NCI-H2171 treated with DMSO at 0.1 percent for 48 hours (cell line): ENCODE results near the gene TEP1.
"Not testable (repeated sequence)": the region's sequence is repeated elsewhere in the genome, so short reads cannot be mapped to it uniquely, and the experiment has no call there.

Experiments
- DNase-seq: peaks from one replicate; lab custom pipeline; 2025; lab: John Stamatoyannopoulos, UW

The TEP1 gene

DNA sequence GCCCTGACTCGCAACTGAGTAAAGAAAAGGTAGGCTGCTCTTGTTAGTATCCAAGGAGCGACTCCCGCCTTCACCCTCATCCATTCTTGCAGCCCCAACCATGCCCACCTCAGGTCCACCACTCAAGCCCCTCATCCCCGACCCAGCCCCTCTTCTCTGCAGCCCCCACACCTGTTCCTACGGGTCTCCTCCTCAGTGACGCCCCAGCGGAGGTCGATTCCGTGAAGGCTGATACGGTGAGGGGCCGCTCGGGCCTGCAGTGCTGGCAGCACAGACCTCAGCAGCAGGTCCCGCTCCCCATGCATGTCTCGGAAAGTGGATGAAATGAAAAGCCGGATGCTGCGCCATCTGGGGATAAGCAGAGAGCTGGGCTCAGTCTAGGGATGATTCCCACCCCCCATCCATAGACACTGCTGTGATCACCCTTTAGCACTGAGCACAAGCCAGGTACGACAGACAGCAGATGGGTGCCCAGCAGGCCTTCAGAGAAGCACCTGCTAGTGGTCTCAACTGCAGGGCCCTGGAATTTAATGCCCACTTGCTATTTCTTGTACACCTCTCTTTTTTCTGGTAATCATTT lies 26.9 kb downstream of the TEP1 start:
- peak; percentile 94 for DNase-seq

DNA sequence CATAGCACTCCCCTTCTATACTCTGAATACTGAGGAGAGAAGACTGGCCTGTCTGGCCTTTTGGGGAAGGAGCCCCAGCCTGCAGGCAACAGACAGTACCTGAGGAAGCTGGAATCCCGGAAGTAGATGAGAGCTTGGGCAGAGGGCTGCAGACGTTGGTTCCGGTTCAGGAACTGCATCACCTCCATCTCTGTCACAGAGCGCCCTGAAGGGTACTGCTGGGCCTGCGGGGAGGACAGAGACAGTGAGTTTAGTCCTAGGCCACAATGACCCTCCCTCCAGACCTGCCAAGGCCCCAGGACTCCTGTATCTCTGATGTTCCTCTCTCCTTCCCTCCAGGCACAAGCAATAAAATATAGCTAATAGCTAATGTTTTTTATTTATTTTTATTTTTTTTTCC lies 28.4 kb downstream of the TEP1 start:
- DNase-seq, result no peak

DNA sequence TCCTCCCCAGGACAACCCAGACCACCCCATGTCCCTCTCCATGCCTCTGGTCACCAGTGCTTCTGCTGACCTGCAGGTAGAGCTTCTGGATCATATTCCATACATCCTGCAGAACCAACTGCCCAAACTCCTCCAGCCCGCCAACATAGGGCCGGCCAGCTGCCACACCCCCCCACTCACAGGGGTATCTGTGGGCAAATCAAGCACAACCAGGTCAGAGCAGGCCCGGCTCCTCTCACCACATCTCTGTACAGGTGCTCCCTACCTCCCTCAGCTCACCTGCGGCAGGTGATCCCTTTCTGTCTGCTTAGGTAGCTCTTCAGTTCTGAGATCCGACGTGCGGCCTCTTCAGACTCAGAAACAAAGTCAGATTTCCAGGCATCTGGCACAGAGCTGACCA lies 29.0 kb downstream of the TEP1 start:
- no peak for DNase-seq

DNA sequence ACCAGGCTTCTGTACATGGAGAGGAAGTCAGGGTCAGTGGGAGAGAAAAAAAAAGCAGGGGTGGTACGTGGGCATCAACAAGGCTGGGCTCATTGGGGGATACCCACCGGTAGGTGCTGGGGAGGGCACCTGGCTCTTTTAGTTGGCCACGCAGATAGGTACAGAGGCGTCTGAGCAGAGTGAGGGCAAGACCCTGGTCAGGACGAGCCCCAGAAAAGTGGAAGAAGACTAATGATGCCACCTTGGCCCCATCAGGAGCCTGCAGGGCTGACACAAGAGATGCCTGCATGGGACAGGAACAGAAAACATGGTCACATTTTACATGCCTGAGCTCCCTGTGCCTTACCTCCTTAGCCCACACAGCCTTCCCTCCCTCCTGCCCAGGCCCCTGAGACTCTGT lies 29.7 kb downstream of the TEP1 start:
- no peak for DNase-seq

DNA sequence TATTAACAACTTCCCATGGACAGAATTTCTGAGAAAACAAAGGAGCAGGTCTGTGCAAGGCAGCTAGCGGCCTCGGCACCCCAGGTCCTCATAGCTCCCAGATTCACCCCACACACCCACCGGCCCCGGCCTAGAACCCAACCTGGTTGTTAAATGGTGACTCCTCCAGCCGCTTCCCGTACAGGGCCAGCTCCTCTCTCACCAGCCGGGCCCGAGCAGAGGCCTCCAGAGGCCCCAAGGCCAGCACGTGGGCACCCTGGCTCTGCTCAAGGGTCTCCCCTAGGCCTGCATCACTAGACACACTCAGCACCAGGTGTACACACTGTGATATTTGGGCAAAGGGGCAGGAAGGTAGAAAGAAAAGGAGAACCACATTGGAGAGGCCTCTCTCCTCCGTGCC lies 30.3 kb downstream of the TEP1 start:
- DNase-seq, result no peak

DNA sequence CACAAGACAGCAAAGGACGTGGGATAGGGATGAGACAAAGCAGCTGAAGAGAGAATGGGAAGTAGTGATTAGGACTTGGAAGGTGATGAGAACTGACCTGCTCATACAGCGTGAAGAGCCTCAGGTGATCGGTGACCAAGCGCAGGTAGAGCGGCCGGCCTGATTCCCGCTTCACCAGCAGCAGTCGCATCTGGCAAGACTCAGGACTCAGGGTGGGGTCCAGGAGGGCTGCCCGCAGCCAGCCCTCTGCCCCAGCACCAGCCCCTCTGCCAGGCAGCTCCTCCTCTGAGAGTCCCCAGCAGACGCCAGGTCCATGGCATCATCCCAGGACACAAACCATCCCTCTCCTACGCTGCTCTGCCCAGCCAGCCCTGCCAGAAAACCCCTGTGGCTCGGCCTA lies 30.8 kb downstream of the TEP1 start:
- DNase-seq, result no peak

DNA sequence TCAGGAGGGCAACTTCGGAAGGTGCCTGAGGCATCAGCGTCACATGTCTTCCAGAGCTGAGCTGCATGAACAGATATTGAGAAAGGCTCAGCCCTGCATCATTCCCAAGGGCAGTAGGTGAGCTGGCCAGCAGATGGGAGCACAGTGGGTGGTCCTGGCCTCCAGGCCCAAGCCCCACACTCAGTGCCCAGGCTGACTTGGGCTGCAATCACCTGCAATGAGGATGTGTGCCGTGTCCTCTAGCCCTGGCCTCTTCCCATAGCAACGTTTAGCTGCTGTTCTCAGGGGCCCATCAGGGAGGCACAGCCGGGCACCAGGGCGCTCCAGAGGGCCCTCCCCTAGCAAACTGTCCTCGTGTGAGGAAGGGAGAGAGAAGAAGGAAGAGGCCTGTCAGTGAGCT lies 32.0 kb downstream of the TEP1 start:
- no peak for DNase-seq

DNA sequence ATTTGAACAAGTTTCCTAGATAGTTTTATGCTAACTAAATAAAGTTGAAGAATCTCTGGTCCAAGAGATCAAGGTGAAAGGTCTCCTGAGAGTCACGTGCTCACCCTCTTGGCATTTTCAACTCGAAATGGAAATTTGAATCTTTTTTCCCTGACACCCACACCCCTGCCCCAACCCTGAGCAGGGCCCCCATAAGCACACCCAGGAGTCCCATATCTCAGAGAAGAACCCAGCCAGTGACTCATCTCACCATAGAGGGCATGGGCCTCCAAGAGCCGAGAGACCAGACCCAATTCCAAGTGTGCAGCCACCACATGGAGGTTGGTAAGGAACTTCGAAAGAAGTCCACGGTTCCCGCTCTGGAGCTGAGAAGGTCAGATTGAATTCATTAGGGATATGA lies 32.6 kb downstream of the TEP1 start:
- DNase-seq, result no peak

DNA sequence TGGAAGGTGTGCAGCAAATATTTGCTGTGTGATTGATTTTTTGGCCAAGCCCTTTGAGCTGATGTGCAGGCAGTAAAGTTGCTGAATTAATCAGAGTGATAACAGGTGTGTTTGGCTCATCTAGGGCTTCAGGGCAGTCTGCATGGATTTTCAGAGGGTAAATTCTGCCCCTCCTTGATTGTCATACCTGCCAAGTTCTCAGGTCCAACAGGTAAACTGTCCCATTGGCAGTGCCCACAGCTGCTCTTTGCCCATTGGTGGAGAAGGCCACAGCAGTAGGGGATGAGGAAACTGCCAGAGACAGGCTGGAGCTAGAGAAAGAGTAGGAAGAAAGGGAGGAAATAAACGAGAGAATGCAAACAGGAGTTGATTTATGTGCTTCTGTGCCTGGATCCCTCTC lies 33.6 kb downstream of the TEP1 start:
- no peak for DNase-seq

DNA sequence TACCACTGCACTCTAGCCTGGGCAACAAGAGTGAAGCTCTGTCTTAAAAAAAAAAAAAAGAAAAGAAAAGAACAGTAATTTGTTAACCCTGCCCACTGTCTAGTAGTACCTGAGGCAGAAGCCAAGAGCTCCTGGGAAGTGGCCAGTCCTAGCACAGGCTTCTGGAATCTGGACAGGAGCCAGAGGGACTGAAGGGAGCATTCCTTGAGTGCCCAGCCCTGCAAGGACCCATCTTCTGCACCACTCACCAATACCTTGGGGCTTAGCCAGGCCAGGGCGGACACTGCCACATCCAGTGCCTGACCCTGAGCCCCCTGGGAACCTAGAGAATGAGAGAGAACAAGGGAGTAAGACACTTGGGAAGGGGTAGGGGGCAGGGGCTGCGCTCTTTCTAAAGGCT lies 36.1 kb downstream of the TEP1 start:
- DNase-seq, result no peak

DNA sequence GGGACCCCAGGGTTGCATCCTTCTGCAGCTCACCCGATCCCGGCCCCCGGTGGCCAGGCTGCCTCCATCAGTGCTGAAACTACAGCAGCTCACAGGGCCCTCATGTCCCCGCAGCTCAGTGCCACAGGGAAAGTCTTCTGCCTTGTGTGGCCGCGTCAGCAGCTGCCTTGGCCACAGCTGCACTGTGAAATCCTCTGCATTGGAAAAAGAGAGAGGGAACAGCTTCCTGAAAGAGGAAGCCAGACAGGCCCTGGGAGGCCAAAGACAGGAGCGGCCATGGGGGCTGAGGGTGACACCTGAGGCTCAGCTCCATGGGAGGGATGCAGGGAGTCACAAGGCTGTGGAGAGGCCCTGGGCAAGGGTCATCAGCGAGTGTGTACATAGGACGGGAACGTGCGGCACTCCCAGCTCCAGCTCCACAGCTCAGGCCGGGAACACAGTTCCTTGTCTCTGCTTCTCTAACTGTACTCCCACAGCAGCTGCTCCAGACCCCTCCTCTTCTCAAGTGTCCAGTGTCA lies 37.2 kb downstream of the TEP1 start:
- no peak for DNase-seq

DNA sequence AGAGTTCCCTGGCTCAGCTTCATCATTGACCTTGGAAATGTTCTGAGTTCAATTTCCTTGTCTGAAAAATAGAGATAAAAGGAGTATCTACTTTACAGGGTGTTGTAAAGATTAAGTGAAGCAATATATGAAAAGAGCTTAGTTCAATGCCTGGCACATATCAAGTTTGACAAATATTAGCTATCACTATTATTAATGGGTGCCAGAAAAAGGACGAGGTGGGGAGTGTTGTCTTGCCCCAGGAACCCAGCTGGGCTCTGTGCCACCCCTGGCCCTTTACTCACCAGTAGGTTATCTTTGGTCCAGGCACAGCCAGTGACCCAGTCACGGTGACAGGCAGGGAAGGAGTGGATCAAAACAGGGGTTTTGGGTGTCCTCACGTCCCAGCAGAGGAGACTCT lies 37.8 kb downstream of the TEP1 start:
- no peak for DNase-seq

DNA sequence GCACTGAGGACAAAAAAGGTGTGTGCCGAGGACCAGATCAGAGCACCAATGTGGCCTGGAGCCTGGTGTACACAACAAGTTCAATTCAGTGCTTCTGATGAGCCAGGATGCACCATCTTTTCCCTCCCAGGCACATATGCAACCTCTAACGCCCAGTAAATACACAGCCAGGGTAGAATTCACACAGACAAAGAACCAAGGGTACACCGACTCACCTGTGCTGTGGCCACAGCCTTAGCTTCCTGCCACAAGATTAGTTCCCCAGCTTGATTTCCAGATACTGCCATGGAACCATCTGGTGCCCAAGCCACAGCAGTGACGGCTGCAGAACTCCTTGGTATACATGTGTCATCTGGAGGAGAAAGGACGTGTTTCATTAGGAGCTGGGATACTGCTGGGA lies 40.5 kb downstream of the TEP1 start:
- DNase-seq, result no peak

DNA sequence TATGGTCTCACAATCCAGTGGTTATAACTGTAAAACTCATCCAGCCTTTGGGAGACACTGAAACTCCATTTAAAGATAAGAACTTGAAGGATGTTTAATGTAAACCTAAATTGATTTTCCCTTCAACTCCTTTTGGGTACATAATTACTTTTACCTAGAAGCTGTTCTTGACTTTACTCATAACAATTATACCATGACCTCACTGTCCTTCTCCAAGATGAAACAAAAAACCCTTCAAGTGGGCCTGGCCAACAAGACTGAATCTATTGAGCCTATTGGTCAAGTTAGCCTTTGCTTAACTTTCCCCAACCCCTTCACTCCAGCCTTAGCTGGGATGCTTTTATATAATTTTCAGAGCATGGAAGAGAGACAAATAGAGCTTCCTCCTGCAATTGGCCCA lies 47.4 kb downstream of the TEP1 start:
- DNase-seq, result no peak

DNA sequence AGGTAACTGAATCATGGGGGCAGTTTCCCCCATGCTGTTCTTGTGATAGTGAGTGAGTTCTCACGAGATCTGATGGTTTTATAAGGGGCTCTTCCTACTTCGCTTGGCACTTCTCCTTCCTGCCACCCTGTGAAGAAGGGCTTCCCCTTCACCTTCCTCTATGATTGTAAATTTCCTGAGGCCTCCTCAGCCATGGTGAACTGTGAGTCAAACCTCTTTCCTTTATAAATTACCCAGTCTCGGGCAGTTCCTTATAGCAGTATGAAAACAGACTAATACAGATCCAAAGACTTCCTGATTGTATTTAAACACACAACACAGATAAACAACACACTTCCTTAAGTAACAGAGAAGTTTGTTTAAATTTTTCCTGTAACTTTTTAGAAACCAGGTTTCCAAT lies 54.8 kb downstream of the TEP1 start:
- not testable (repeated sequence) for DNase-seq

DNA sequence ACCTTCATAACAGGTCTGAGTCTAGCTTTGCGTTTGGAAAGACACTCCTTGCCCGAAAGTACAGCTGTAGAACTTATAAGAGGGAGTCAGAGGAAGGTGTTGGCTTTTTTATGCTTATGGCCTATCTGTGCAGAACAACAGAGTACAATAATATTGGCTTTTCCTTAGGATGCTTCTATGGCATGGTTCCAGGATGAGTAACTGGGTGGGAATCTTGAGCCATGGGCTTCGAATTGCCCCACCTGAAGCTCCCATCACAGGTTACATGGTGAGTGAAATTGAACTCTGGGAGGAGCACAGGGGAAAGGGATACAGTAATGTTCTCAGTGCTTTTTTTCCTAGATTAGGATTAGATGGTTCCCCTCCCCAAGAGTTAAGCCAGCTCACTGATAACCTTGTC lies 56.9 kb downstream of the TEP1 start:
- DNase-seq, result no peak

DNA sequence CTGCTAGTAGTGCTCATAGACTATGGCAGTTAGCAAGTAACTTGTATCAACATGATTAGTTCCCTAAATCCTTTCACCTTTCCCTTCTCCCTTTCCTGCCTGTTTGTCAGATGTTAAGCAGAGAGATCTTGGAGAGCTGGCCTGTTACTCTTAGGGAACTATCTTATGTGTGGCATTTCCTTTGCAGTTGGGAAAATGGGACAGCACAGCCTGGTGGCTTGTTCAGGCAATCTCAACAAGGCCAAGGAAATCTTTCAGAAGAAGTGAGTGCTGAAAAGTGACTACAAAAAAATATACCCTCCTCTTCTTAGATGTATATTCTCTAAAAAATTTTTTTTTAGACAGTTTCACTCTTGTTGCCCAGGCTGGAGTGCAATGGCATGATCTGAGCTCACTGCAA lies 62.4 kb downstream of the TEP1 start:
- DNase-seq, result no peak

DNA sequence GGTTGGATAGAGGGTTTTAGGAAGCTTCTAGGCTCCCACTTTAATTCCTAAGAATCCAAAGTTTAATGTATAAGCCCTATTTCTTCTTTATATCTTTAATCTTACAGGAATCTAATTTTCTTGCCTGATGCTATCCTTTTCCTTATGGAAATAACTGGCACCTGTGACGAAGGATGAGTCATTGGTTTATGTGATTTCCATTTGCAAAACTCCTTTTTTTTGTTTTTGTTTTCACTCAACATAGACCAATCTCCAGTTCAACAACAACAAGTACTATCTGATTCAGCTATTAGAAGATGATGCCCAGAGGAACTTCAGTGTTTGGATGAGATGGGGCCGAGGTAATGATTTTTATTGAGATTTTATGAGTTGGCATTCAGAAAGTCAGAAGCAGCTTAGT lies 63.0 kb downstream of the TEP1 start:
- no peak for DNase-seq

DNA sequence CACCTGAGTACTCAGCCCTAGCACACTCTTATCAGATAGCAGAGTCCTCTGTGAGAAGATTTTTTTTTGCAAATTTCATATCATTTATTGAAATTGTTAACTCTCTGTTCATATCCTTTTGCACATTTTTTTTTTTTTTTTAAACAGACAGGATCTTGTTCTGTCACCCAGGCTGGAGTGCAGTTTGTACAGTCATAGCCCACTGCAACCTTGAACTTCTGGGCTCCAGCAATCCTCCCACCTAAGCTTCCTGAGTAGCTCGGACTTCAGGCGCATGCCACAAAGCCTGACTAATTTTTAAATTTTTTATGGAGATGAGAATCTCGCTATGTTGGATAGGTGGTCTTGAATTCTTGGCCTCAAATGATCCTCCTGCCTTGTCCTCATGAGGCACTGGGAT lies 65.6 kb downstream of the TEP1 start:
- no peak for DNase-seq

DNA sequence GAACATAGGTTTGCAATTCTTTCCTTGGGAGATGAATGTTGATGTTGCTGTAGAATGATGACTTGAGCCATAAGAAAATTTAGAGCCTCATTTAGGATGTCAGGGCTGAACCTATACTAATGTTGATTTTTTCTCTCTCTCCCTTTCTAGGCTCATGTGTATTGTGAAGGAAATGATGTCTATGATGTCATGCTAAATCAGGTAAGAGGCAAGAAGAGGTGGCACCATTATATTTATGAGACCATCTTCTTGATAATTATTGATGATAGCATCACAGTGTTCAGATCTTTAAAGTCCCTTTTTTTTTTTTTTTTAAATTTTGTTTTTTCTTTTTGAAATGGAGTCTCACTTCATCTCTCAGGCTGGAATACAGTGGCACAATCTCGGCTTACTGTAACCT lies 66.6 kb downstream of the TEP1 start:
- DNase-seq, result no peak

DNA sequence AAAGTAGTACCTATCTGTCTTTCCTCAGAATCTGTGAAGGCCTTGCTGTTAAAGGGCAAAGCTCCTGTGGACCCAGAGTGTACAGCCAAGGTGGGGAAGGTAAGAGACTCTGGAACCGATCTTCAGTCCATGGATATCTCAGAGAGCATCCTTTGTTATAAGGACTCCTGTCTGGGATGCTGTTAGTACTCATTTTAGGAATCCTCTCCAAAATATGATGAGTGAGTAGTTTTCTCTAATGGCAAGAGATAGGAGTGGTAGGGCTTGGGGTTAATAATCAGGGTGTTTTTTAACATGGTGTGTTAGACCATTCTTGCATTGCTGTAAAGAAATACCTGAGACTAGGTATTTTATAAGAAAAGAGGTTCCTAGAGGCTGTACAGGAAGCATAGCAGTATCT lies 67.9 kb downstream of the TEP1 start:
- no peak for DNase-seq

DNA sequence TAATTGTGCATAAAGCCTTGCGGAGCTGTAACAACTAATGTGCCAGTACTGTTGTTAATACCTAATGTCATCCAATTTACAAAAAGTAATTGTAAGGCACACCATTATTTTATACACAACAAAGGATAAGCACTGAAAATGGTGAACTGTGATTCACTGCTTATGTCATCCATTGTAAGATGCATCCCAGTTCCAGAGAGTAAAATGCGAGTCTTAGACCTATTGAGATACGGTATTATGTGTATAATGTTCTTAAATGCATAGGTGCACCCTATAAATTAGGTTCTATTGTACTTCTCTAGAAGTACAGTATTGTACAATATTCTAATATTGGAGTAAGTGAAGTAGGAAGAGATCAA lies 69.5 kb downstream of the TEP1 start:
- peak; percentile 90 for DNase-seq

DNA sequence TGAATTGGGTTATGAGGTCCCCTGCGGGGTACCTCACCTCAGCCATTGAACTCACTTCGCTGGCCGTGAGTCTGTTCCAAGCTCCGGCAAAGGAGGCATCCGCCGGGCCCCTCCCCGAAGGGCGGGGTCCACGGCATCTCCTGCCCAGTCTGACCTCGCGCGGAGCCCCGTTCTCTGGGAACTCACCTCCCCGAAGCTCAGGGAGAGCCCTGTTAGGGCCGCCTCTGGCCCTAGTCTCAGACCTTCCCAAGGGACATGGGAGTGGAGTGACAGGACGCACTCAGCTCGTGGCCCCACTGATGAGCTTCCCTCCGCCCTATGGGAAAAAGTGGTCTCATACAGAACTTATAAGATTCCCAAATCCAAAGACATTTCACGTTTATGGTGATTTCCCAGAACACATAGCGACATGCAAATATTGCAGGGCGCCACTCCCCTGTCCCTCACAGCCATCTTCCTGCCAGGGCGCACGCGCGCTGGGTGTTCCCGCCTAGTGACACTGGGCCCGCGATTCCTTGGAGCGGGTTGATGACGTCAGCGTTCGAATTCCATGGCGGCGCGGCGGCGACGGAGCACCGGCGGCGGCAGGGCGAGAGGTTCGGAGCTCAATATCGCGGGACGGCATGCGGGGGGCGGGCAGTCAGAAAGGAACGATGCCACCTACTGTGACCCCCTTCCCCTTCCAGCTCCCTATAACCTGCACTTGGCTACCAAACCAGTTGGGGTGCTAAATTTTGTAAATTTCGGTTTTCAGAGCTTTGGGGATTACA lies 70.0 kb downstream of the TEP1 start, which contains the start of gene PARP2:
Gene PARP2 (plus strand): TSS at position 544 of the 770 bp plus-strand sequence. CDS start 7 bp downstream, at position 551.
- peak; percentile 100 for DNase-seq

DNA sequence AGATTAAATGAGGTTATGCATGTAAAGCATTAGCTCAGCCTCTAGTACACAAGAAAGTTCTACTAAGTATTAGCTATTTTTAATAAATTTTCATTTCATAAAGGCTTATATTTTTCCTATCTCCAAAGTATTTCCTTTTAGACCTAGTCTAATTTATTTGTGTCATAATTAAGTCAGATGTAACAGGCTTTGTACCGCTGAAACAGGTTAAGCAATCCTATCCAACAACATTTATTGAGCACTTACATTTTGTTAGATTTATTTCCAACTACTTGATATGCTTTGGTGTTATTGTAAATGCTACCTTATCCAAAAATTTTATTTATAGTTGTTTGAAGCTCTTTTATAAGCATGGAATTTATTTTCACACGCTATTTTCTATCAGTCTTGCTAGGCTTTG lies 71.7 kb downstream of the TEP1 start:
- DNase-seq, result no peak
